NOMO-1 treated with DMSO at 0.1 percent for 48 hours (cell line): ENCODE results near the gene MTCL1.

Source experiments
- DNase-seq: peaks from one replicate; lab custom pipeline; 2025; ENCODE audit not compliant: unreplicated experiment; lab: John Stamatoyannopoulos, UW

The MTCL1 gene

DNA sequence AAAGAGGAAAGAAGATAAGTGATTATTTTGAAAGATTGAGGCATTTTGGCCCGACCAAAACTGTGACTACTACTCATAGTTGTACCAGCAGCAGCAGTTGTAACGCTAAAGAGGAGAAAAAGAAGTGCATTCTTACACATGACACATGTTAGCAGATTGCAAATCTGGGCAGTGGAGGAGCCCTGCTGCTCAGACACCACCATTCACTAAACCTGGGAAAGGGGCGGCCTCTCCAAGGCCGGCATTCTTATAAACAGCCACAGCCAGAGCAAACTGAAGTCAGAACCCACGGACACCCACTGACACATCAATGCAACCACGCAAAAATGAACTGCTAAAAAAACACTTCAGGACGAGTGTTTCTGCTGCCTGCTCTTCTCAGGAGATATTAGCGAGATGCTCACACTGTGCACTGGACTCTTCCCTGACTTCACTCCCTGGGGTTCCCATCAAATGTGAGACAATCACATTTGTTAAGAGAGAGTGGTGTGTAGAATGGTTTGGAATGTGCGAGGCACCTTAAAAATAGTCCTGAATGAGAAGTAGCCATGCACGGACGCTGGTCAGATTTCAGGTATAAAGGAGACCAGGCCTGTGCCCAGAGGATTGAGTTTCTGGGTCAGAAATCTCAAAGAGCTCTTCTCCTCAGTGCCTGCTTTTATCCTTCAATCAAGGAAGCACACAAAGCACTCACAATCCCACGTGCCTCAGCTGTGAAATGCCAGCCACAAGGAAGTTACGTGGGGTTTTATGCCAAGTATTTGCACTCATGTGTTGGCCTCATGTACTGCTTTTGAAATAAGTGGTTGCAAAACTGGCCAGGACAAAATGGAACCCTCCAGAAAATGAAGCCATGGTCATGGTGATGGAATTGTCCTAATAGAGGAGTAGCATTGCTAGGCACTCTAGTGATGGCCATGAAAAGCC is 83.4 kb downstream of the MTCL1 start:
- no peak for DNase-seq

DNA sequence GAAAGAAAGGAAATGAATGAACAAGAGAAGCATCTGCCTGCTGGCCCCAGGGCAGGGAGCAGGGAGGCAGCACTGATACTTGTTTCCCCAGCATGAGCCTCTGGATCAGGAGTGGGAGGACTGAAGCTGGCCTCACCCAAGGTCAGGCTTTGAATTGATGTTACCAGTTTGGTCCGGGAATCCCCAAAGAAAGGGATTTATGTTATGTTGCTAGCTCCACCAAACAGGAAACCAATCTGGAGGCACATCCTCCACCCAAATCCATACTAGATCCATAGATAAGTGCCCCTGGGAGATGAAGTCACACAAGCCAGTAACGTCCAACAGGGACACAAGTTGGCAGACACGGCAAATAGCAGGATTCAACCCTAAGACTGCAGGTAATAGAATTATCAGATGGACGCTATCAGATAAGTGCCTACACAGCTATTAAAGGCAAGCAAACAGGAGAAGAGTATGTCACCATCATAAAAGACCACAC is 85.9 kb downstream of the MTCL1 start:
- DNase-seq, result no peak

DNA sequence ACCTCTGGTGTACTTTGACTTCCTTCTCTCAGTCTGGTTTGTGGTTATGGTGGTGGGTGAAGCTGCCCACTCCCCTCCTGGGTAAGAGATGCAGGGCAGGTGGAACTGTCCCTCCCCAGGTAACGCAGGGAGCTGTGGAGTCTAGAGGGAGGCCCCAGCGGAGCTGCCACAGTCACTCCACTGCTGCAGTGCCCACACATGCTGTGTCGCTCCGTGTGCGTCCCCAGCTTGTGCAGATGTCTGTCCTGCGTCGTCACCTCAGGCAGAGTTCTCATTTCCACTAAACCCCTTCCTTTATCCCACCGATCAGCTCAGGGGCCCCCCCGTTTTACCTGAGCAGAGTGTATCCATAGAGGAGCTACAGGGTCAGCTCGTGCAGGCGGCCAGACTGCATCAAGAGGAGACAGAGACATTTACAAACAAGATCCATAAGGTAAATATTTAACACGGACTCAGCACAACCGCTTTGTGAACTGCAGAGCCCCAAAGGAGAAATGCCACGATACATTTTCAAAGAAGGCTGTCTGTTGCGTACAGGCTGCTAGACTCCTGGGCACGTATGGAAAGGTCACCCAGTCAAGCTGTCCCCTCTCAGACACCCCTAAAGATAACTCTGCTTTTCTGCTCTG is 87.4 kb downstream of the MTCL1 start:
- no peak for DNase-seq

DNA sequence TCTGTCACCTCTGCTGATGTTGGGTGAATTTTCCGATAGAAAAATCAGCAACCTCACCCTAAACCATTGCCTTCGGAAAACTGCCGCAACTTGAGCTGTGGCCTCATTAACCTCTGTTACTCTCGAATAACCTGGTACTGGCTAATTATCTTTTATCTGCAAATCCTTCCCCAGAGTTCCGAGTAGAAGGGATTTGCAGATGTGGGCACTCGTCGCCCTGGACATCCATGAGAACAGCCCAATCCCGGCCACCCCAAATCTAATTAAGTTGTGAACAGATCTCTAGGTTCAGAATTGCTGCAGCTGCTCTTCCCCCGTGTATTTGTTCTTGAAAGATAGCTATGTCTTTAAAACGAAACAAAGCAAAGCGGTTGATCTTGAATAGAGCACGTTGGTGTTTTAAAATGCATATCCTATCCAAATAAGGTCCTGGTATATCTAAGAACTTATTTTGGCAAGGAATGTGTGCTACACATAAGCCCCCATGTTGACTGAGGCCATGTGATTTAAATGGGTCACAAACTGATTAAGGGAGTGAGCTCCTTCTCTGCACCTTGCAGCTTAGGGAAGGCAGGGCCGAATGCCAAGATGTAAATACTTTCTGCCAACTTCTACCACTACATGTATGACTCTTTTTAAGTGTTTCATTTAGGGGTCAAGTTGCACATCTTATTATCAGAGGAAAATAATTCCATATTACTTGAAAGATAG is 88.2 kb downstream of the MTCL1 start:
- no peak for DNase-seq

DNA sequence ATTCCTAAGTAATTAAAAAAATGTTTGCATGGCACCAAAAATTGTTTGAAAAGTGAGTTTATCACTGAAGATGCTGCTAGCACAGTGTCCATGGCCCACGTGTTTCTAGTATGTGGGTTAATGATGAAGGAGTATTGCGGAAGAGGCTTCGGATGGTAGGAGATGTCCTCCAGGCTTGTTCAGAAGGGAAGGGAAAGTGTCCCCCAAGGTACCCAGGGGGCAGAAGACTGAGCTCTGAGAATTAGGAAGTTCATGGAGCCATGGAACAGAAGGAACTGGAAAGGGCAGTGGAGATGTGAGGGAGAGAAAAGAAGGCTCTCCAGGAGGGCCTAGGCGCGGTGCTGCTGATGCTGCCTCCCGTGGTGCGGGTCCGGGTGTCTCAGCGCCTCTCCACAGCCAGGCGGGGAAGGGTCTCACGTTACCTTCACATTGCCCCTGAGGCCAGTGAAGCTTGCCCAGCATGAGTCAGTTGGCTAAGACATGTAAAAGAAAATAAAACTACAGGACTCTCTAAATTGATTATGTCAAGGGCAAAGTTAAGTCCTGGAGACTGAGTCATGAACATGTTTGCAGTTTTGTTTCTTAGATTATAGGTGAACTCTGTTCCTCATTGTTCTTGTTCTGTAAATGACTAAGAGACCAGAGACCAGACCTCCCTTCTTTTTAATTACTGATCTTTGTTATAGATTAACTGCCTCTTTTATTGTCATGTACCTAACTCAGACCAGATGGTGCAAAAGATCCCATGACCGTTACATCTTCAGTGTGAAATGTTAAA is 89.0 kb downstream of the MTCL1 start:
- no peak for DNase-seq

DNA sequence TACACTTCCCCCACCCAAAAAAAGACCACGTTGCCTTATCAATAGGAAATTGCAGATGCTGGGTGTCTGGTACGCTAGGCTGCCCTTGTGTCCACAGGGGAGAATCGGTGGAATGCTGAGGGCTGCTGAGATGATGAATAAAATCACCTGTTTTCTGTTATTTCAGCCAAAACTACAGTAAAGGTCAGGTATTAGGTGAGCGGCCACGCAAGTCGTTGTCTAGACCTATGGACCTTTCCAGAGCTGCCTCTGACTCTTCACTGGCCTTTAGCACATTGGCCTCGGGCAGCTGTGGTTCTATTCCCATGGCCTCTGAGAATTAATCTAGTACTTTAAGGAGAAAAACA is 89.6 kb downstream of the MTCL1 start:
- DNase-seq, result no peak

DNA sequence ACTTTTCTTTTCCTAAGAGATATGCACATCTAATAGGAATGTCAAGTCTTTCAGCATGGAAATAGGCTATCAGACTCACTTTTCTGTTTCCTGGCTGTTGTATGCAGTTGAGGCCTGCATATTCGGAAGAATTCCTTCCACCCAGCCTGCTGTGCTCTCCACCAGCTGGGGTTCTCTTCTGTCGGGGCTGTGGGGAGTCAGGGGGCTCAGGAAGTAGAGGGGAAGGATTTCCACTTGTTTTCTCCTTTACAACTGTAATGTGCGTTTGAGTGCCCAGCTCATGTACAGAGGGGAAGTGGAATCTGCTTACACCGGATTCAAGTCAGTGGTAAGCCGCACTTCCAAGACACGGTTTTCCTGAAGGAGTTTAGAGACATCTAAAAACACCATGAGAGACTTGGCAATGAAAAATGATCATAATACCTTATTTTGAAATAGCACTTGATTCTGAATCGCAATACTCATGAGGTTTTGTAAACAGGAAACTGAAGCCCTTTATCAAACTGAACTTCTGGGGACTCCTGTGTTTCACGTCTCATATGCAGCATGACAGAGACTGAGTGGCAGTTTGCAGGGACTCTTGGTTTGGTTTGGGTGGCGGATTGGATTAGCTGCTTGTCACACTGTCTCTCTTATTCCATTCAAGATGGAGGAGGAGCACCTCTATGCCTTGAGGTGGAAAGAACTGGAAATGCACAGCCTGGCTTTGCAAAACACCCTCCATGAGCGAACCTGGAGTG is 90.4 kb downstream of the MTCL1 start:
- DNase-seq, result no peak

DNA sequence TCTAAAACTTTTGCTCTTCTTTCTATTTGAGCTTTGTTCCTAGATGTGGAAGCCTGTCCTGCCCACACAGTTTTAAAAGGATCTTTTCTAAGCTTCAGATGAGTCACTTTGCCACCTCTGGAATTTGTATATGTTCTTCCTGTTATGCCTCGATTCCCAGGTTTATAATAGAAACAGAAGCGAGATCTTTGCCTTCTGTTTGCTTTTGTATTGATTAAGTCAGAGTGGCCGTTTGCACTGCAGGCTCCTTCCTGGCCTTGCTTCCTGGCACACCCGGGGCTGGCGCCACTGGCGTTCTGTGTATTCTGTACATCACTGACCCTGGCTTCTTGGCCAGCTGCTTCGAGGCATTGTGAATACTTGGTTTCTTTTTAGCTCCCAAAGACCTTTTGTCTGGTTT is 91.8 kb downstream of the MTCL1 start:
- no peak for DNase-seq

DNA sequence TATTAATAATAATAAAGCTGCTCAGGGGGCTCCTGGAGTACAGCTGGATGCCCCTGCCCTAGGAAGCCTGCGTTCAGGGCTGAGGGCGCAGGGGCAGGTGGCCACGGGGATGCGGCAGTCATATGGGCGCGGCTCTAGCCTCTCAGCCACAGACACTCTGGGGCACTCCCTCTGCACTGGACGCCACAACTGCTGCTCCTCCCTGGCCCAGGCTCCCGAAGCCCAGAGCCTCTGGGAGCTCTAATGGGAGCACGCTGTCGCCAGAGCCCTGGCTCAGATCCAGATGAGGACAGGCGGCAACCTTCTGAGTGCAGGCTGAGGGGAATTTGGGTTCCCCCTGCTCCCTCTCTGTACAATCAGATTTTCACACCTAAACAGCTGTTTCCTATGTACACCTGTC is 93.6 kb downstream of the MTCL1 start:
- no peak for DNase-seq

DNA sequence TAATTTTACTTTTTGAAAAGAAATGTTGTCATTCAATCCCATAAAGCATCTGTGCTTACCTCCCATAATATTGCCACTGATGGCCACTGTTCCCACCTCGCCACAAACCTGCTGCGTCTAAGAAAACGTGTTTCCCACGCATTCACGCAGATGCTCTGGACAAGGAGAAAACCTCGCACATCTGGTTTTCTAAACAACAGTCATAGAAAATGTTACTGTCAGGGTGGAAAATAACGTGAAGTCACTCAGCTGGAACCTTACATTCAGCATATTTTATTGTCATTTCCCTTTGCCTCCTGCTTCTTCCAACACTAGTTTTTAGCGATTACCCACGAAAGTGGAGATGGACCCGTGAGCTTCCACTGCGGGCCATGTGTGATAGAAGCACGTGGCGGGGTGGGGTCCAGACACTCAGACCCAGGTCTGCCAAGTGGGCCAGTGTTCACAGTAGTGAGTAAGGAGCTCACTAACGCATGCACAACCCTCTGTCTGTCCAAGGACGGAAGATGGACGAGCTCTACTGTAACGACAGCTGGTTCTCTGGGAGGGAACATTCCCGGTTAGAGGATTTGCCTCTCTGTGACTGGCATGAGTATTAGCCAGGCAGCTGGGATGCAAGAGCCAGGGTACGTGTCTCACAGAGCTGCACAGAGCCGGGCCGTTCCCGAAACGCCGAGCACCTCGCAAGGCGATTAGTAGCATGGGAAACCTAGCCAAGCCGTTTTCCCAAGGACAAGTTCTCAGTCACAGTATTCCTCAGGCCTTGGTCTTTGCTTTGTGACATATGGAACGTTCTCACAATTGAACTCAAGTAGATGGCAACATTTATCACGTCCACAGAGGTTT is 94.5 kb downstream of the MTCL1 start:
- DNase-seq, result no peak

DNA sequence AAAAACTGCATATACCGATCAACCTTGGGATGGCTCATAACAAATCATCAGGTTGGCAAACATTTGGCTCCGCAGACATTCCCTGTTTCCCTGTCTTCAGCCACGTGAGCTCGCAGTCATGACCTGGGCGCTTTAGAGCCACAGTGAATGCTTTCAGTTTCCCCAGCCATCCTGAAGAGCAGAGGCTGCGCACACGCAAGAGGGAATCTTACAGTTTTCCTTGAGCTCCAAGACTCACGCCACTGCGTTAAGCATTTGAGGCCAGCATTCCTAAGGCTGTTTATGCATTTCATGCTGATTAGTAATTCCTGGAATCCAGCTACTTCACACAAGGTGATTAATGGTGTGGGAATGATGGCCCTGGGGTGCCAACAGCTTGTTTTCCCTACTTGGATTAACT is 95.1 kb downstream of the MTCL1 start:
- no peak for DNase-seq

DNA sequence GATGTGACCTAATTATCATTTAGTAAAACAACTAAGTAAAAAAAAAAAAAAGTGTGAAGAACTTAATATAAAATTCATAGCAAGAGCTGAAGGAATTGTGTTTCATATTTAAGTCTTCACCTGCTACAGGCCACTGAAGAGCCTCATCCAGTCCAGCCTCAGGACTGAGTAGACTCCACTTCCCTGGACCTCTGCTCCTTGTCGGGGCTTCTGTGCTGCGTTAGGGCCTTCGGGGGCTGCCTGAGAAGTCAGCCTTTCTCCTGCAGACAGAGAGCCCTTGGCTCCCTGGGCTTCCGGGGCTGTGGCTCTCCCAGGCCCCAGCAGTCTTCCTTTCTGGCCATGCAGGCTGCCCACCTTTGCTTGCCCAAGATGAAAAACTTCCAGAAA is 95.5 kb downstream of the MTCL1 start:
- no peak for DNase-seq

DNA sequence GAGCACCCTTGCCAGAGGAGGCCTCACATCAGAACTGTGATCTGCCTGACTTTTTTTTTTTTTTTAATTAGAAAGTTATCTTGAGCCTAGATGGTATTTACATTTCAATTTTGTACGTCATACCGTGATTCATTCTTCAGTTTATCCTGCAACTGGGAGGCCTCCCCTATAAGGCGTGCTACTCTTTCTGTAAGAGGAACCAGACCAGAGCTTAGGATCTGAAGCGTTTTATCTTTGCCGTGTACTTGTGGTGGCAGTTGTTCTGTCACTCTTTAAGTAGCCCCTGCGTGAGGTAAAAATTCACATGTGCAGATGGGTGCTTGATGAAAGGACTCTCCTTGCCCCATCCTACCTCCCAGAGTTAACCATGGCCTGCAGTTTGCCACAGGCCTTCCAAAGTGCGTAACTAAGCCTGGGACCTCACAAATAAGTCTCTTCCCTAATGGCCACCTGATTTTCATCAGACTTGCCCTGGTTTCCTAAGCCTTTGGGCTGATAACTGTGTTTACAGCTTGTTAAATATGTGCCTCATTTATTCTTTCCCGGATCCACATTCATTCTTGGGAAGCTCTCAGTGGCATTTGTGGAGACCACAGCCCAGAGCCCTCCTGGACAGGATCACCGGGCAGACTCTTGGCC is 96.0 kb downstream of the MTCL1 start:
- no peak for DNase-seq

DNA sequence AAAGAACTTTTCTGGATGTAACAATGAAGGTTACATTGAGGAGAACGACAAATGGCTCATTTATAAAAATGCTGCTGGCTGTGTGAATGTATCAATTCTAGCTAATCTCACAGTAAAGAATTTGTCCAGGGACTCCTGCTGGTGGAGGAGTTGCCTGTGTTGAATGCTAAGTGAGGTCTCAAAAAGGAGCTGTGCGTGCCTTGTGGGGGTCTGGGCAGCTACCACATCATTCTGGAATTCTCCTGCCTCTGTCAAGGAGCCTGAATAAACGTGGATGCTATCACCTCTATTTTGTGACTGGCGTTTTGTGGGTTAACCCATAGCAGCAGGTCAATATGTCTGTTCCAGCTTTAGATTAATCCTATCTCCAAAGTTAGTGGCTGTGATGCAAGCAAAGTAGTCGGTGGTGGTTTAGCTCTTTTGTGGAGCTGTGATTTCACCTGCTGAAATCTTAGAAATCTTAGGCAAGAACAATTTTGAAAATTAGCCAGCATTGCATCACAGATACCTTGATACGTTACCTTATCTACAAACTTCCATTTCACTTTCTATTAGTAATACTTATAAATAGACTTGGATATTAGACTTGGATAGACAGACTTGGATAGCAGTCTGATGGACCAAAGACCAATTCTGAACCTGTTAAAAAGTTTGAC is 96.8 kb downstream of the MTCL1 start:
- DNase-seq, result no peak

DNA sequence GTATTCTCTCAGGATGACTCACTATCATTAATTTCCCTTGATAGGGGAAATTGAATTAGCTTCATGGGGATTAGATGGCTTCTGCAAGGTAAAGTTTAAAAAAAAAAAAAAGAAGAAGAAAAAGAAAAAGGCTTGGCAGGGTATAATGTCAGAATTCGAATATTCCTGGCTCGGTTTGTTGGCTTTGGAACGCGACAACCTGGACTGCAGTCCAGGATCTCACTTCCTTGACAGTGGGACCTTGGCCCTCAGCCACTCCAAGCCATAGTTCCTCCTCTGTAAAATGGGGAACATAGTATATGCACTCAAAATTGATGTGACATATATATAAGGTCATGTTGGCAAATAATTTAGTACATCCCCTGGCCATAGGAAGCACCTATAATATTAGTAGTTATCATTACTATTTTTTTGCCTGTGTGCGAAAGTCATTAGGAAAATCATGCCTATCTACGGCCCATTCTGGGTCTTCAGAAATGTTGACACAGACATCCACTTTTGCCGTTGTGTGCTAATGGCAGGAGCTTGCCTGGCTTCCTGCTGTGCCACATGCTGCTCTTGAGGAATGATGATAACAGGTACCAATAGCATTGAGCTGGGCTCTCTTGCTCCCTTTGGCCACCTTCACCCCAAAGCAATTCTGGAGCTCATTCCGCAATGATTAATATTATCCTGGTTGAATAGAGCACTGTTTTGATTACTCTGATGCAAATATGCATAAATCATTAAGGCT is 97.9 kb downstream of the MTCL1 start:
- no peak for DNase-seq

DNA sequence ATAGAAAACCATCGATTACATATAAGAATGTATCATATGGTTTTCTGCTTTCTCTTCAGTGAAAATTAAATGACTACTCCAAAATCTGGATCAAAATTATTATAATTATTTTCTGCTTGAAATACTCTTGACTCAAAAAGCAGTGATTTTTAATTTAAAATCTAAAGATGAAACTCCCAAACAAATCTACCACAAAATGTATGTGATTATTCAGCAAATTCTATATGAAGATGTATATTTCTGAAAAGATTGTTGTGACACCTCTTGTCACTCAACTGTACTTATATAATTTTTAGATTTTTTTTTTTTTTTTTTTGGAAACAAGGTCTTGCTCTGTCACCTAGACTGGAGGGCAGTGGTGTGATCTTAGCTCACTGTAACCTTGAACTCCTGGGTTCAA is 98.6 kb downstream of the MTCL1 start:
- no peak for DNase-seq

DNA sequence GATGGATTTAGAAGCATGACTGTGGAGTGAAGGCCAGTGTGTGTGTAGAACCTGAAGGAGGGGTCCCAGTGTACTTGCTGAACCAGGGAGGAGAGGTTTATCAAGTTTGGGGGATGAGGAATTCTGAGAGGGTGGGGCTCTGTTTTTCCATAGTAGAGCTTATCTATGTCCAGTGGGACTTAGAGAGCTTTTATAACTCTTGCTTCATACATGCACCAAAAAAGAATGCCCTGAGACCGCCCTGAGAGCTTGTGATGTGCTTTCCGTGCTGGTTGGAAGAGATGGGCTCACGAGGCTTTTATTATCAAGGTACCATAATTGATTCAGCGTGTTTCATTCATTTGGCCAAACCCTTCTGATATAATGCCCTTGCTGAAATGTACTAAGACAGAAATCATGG is 100.2 kb downstream of the MTCL1 start:
- no peak for DNase-seq
